Measurements from ENCODE around the gene PDIA5. TPM values are rescaled to one million over a fixed set of nuclear protein-coding genes. Genes with fewer than 3 reads are reported as not detected.

Gene PDIA5
- total RNA-seq, 1 experiment from 2014 or later: 18.5 TPM

GRCh38 chr3:123039178-123039577 is 27.6 kb upstream of the PDIA5 start:
- no peak for DNase-seq (ENCODE audit: low spot score)

- no peak for DNase-seq (ENCODE audit: low spot score)
These were observed 24.4 kb upstream of the PDIA5 start for GRCh38 chr3:123042413-123042812.

GRCh38 chr3:123044981-123045763 is 21.7 kb upstream of the PDIA5 start:
- DNase-seq (ENCODE audit: low spot score): no peak

- DNase-seq (ENCODE audit: low spot score): no peak
These were observed 20.4 kb upstream of the PDIA5 start for GRCh38 chr3:123046262-123047061.

- no peak for DNase-seq (ENCODE audit: low spot score)
These were observed 19.8 kb upstream of the PDIA5 start for GRCh38 chr3:123047062-123047319.

GRCh38 chr3:123048480-123049237 is 18.2 kb upstream of the PDIA5 start:
- DNase-seq (ENCODE audit: low spot score): no peak

GRCh38 chr3:123050666-123051065 is 16.2 kb upstream of the PDIA5 start:
- no peak for DNase-seq (ENCODE audit: low spot score)

GRCh38 chr3:123053107-123053506 is 13.7 kb upstream of the PDIA5 start:
- no peak for DNase-seq (ENCODE audit: low spot score)

GRCh38 chr3:123054109-123054778 is 12.6 kb upstream of the PDIA5 start:
- DNase-seq (ENCODE audit: low spot score): no peak

GRCh38 chr3:123054931-123055330 is 11.9 kb upstream of the PDIA5 start:
- no peak for DNase-seq (ENCODE audit: low spot score)

GRCh38 chr3:123055352-123055751 is 11.5 kb upstream of the PDIA5 start:
- DNase-seq (ENCODE audit: low spot score): no peak

- DNase-seq (ENCODE audit: low spot score): no peak
These were observed 8.3 kb upstream of the PDIA5 start for GRCh38 chr3:123058505-123058904.

GRCh38 chr3:123060054-123060453 is 6.8 kb upstream of the PDIA5 start:
- no peak for DNase-seq (ENCODE audit: low spot score)

GRCh38 chr3:123061856-123062255 is 5.0 kb upstream of the PDIA5 start:
- DNase-seq (ENCODE audit: low spot score): no peak

- DNase-seq (ENCODE audit: low spot score): no peak
These were observed 3.8 kb upstream of the PDIA5 start for GRCh38 chr3:123063034-123063433.

- no peak for DNase-seq (ENCODE audit: low spot score)
These were observed 2.3 kb upstream of the PDIA5 start for GRCh38 chr3:123064506-123064905.

- no peak for DNase-seq (ENCODE audit: low spot score)
These were observed 1.9 kb upstream of the PDIA5 start for GRCh38 chr3:123064914-123065313.

GRCh38 chr3:123066599-123066895 is 278 bp upstream of the PDIA5 start:
- DNase-seq (ENCODE audit: low spot score): no peak

- DNase-seq (ENCODE audit: low spot score): peak; percentile 57
These were observed 1.1 kb downstream of the PDIA5 start for GRCh38 chr3:123067689-123068600.

GRCh38 chr3:123068601-123069381 is 2.0 kb downstream of the PDIA5 start:
- no peak for DNase-seq (ENCODE audit: low spot score)
